GM23338 (cell line): ENCODE results near the gene FCRLA. TPM values are rescaled to one million over a fixed set of nuclear protein-coding genes. Genes with fewer than 3 reads are reported as not detected.

Experiments used
- ATAC-seq: fragments of 200-7000 bp; cut with Tn5 transposase; 3 replicates; pipeline ENCODE4 v1.9.1; 2020
- DNase-seq: peaks from one replicate; pipeline ENCODE4 v3.0.0-alpha.2; 2015; ENCODE audit warnings: low spot score
- H2AFZ ChIP-seq: fragments of 200-600 bp; sonication (generic); 2 replicates; pipeline ENCODE4 v1.8.0; 2016; ENCODE audit warnings: antibody characterized with exemption, mild to moderate bottlenecking, moderate library complexity
- H3F3A ChIP-seq: fragments of 200-600 bp; sonication (generic); replicated peaks from 2 replicates; pipeline ENCODE4 v1.8.0; 2017; ENCODE audit warnings: antibody characterized with exemption, mixed run types, low read depth
- H3K27ac ChIP-seq: fragments of 200-600 bp; sonication (generic); 2 replicates; pipeline ENCODE4 v1.6.1; 2016; ENCODE audit warnings: low read depth
- H3K27me3 ChIP-seq: fragments of 200-600 bp; sonication (generic); 2 replicates; pipeline ENCODE4 v1.8.0; 2016; ENCODE audit warnings: mild to moderate bottlenecking, mixed run types, moderate library complexity; ENCODE audit not compliant: insufficient read depth
- H3K36me3 ChIP-seq: fragments of 200-600 bp; sonication (generic); 2 replicates; pipeline ENCODE4 v1.8.0; 2016; ENCODE audit warnings: mild to moderate bottlenecking; ENCODE audit not compliant: insufficient read depth
- H3K4me1 ChIP-seq: fragments of 200-600 bp; sonication (generic); 2 replicates; pipeline ENCODE4 v1.8.0; 2016; ENCODE audit warnings: mild to moderate bottlenecking, moderate library complexity; ENCODE audit not compliant: insufficient read depth
- H3K4me2 ChIP-seq: fragments of 200-600 bp; sonication (generic); 2 replicates; pipeline ENCODE4 v1.7.1; 2017; ENCODE audit warnings: mixed run types
- H3K4me3 ChIP-seq: fragments of 200-600 bp; sonication (generic); 2 replicates; pipeline ENCODE4 v1.6.1; 2016; ENCODE audit warnings: mixed run types
- H3K79me2 ChIP-seq: fragments of 200-600 bp; sonication (generic); replicated peaks from 2 replicates; pipeline ENCODE4 v1.8.0; 2017; ENCODE audit warnings: mild to moderate bottlenecking; ENCODE audit not compliant: insufficient read depth
- H3K9me2 ChIP-seq: fragments of 200-600 bp; sonication (generic); 2 replicates; pipeline ENCODE4 v1.8.0; 2017; ENCODE audit not compliant: insufficient read depth
- H4K20me1 ChIP-seq: fragments of 200-600 bp; sonication (generic); replicated peaks from 2 replicates; pipeline ENCODE4 v1.8.0; 2017; ENCODE audit warnings: mild to moderate bottlenecking; ENCODE audit not compliant: insufficient read depth
- H3K27ac Mint-ChIP-seq: 2 replicates; pipeline ENCODE4 v1.8.0; 2020; ENCODE audit warnings: inconsistent platforms, mild to moderate bottlenecking, moderate library complexity, mixed read lengths
- H3K27me3 Mint-ChIP-seq: 3 replicates; pipeline ENCODE4 v1.8.0; 2022; ENCODE audit warnings: low read depth, mild to moderate bottlenecking, moderate library complexity, mixed read lengths, inconsistent platforms; ENCODE audit not compliant: insufficient read depth, poor library complexity
- H3K36me3 Mint-ChIP-seq: 3 replicates; pipeline ENCODE4 v1.8.0; 2021; ENCODE audit warnings: low read depth, mild to moderate bottlenecking, inconsistent platforms, moderate library complexity, mixed read lengths
- H3K4me1 Mint-ChIP-seq: 3 replicates; pipeline ENCODE4 v1.8.0; 2020; ENCODE audit warnings: mild to moderate bottlenecking, inconsistent platforms, mixed read lengths
- H3K4me3 Mint-ChIP-seq: 3 replicates; pipeline ENCODE4 v1.8.0; 2021; ENCODE audit warnings: moderate library complexity, mild to moderate bottlenecking, inconsistent platforms, mixed read lengths
- H3K9me3 Mint-ChIP-seq: 3 replicates; pipeline ENCODE4 v1.8.0; 2020; ENCODE audit warnings: moderate library complexity, mild to moderate bottlenecking, inconsistent platforms, mixed read lengths
- CREB1 ChIP-seq: fragments of 250-450 bp; sonication (Bioruptor Pico); IDR thresholded peaks from 2 replicates; pipeline ENCODE4 v1.5.0; 2020; ENCODE audit warnings: low read depth, mild to moderate bottlenecking, moderate library complexity
- CTCF ChIP-seq, 2 experiments: fragments of 200-600 bp in 1 of 2; sonication (generic) in 1 of 2; conservative IDR thresholded peaks; 2 replicates each; pipeline versions ENCODE4 v1.5.1 to v1.6.1; 2016 to 2017; ENCODE audit warnings: antibody characterized with exemption in 2 of 2, low read depth in 2 of 2, mild to moderate bottlenecking in 2 of 2, moderate library complexity in 1 of 2
- EZH2 ChIP-seq: fragments of 200-600 bp; sonication (generic); IDR thresholded peaks from one replicate; pipeline ENCODE4 v1.8.0; 2017; ENCODE audit warnings: antibody characterized with exemption, mild to moderate bottlenecking, low read depth; ENCODE audit not compliant: unreplicated experiment
- EZH2phosphoT487 ChIP-seq: fragments of 200-600 bp; sonication (generic); IDR thresholded peaks from one replicate; pipeline ENCODE4 v1.8.1; 2018; ENCODE audit warnings: antibody characterized with exemption; ENCODE audit not compliant: unreplicated experiment
- JUNB ChIP-seq: IDR thresholded peaks from one replicate; pipeline ENCODE4 v1.6.1; 2016; ENCODE audit warnings: antibody characterized with exemption; ENCODE audit not compliant: unreplicated experiment
- NANOG ChIP-seq: IDR thresholded peaks from 2 replicates; pipeline ENCODE4 v1.6.1; 2016; ENCODE audit warnings: antibody characterized with exemption, borderline replicate concordance
- POLR2AphosphoS5 ChIP-seq: IDR thresholded peaks from 2 replicates; pipeline ENCODE4 v1.6.1; 2016; ENCODE audit warnings: antibody characterized with exemption, low read depth
- REST ChIP-seq: IDR thresholded peaks from one replicate; pipeline ENCODE4 v1.6.1; 2018; ENCODE audit warnings: antibody characterized with exemption; ENCODE audit not compliant: unreplicated experiment
- STAT1 ChIP-seq: IDR thresholded peaks from one replicate; pipeline ENCODE4 v1.6.1; 2016; ENCODE audit warnings: antibody characterized with exemption; ENCODE audit not compliant: unreplicated experiment
- ZNF114 ChIP-seq: fragments of 250-450 bp; sonication (Bioruptor Pico); IDR thresholded peaks from 2 replicates; pipeline ENCODE4 v1.5.0; 2020; ENCODE audit warnings: mild to moderate bottlenecking, moderate library complexity
- ZNF331 ChIP-seq: fragments of 250-450 bp; sonication (Bioruptor Pico); IDR thresholded peaks from 2 replicates; pipeline ENCODE4 v1.5.0; 2020; ENCODE audit warnings: low read depth, mild to moderate bottlenecking, moderate library complexity
- ZNF462 ChIP-seq: fragments of 250-450 bp; sonication (Bioruptor Pico); IDR thresholded peaks from 2 replicates; pipeline ENCODE4 v1.5.0; 2020; ENCODE audit warnings: mild to moderate bottlenecking, moderate library complexity
- polyA plus RNA-seq: library from polyadenylated mRNA; unstranded; fragments of >200 nt; fragmentation: Nextera tagmentation; extraction: Ambion mirVana; gene quantifications from 2 replicates; pipeline ENCODE4 v1.2.1, GENCODE V29; 2016
- total RNA-seq: library from RNA; depleted of rRNA; stranded (reverse); fragments of >200 nt; shearing (Covaris generic); gene quantifications from 2 replicates; pipeline ENCODE4 v1.2.3, GENCODE V29; 2014
- TF ChIP-seq, protein P1 (sequence below): IDR thresholded peaks from 2 replicates; pipeline ENCODE4 v1.6.1; 2016; ENCODE audit warnings: antibody characterized with exemption

Gene FCRLA
- total and polyA plus RNA-seq, 2 experiments from 2014 or later = 0.24 TPM; not detected in 1

DNA sequence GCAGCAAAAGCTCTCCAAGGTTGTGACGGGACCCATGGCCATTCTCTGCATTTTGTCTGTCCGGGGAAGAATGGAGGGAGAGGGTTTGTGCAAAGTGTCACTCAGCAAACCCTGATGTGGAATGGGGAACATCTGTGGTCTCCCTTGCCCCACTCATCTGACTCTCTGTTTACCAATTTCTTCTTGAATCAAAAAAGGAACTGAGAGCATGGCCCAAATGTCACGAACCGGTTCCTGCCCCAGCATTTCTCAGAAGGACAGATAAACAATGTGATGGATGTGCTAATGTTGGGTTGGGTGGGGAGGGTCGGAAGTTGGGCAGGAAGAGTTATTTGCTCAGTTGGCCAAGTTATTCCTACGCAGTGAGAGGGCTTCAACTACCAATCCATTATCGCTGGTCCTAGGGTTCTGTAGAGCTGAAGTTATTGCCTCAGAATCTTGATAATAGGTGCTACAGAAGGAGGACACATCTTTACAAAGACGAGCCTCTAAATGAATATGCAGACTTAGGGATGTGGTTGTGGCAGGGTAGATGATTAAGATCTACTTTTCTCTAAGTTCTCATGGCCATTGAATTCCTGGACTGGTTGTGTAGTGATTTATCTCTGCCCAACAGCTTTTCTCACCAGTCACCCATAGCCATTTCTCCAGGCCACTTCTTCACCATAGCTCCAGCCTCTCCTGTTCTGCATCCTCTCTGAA, 33.0 kb downstream of the FCRLA start:
- Histone ChIP-seq H3K4me1 (peaks cover 19% of the 10 kb centered on the region), H3K4me3 (no peak overlapping the region), H3K36me3 (no peaks in the 10 kb centered on the region), H3F3A (no peaks in the 10 kb centered on the region), H3K27ac (no peak overlapping the region), H3K79me2 (no peaks in the 10 kb centered on the region), H4K20me1 (no peaks in the 10 kb centered on the region), H3K9me2 (no peaks in the 10 kb centered on the region), H2AFZ (no peak overlapping the region), H3K27me3 (no peaks in the 10 kb centered on the region), H3K4me2 (no peak overlapping the region)
- no peaks in the 10 kb centered on the region for H3K27me3 Mint-ChIP-seq
- no peak overlapping the region for H3K27ac Mint-ChIP-seq
- DNase-seq = no peak
- ATAC-seq = no peak
- no peaks in the 10 kb centered on the region for H3K36me3 Mint-ChIP-seq
- H3K4me1 Mint-ChIP-seq = peaks cover 37% of the 10 kb centered on the region
- H3K9me3 Mint-ChIP-seq = no peaks in the 10 kb centered on the region; the same call in 2 of the 3 replicates
- H3K4me3 Mint-ChIP-seq = no peak overlapping the region
- TF ChIP-seq POLR2AphosphoS5 (no peak), ZNF331 (CRISPR knock-in tag) (no peak), ZNF114 (no peak), JUNB (no peak), REST (no peak), CTCF (conservative IDR thresholded peaks at IDR 0.05; ENCODE audit: low read depth in 2 of 2) (no peak), STAT1 (no peak), NANOG (no peak), EZH2phosphoT487 (no peak), EZH2 (no peak), ZNF462 (no peak), CREB1 (CRISPR knock-in tag) (no peak)
- TF ChIP-seq, protein P1, sequence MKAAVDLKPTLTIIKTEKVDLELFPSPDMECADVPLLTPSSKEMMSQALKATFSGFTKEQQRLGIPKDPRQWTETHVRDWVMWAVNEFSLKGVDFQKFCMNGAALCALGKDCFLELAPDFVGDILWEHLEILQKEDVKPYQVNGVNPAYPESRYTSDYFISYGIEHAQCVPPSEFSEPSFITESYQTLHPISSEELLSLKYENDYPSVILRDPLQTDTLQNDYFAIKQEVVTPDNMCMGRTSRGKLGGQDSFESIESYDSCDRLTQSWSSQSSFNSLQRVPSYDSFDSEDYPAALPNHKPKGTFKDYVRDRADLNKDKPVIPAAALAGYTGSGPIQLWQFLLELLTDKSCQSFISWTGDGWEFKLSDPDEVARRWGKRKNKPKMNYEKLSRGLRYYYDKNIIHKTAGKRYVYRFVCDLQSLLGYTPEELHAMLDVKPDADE = no peak
